DMS114 treated with DMSO at 0.1 percent for 48 hours (cell line): Measurements from ENCODE around the gene POLDIP2.
"Not testable (repeated sequence)": the region's sequence is repeated elsewhere in the genome, so short reads cannot be mapped to it uniquely, and the experiment has no call there.

ENCODE experiments used
- DNase-seq: peaks from one replicate; lab custom pipeline; 2025; ENCODE audit not compliant: unreplicated experiment; lab: John Stamatoyannopoulos, UW

Gene POLDIP2

GRCh38 chr17:28338769-28339212 lies 18.5 kb downstream of the POLDIP2 start:
- not testable (repeated sequence) for DNase-seq

GRCh38 chr17:28338056-28338768 lies 19.1 kb downstream of the POLDIP2 start:
- no peak for DNase-seq

DNA sequence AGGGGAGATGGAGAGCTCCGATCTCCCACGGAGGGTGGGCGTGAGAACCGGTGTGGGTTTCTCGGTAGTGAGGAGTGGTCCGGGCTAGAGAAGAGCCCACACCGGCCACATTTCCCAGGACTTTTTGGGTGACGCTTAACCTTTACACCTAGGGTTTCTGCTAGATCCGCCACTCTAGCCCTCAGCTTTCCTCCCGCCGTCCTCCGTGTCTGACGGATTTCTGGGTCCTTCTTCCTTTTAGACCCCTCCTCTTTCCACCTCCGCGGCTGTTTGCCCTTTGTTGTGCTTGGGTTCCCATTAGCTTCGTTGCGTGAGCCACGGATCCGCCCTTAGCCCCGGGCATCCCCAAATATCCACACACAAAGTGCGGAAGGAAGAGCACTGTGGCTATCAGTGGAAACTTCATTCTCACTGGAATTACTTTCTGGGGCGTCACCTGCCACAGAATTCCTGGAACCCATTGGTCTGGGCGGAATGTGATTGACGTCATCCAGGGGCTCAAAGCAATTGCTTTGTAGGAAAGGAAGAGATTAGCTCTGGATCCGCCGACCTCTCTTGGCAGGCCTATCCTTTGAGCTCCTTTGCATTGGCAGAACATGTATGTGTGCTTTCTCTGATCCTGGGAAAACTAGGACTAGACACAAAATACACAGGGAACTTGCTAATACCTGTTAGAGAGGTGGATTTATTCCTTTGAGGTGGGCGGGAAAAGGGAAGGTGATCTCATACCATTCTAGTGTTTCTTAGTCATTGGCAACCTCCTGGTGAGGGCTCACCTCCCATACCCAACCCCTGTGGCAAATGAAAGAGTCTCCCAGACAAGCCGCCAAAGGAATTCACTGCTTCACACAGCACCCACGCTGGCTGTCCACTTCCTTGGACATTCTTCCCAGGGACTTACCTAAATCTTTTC lies 21.1 kb downstream of the POLDIP2 start:
- no peak for DNase-seq

GRCh38 chr17:28335201-28335958 lies 21.9 kb downstream of the POLDIP2 start, which contains the start of the genes IFT20 and TNFAIP1:
Gene IFT20, minus strand, starts transcription at chr17:28335472. Its CDS starts 3,487 bp downstream, at chr17:28331985.
Gene TNFAIP1, plus strand, starts transcription at chr17:28335761. Its CDS starts 3,761 bp downstream, at chr17:28339522.
- DNase-seq, result peak; percentile 97

GRCh38 chr17:28334666-28335200 lies 22.6 kb downstream of the POLDIP2 start:
- DNase-seq, result no peak

DNA sequence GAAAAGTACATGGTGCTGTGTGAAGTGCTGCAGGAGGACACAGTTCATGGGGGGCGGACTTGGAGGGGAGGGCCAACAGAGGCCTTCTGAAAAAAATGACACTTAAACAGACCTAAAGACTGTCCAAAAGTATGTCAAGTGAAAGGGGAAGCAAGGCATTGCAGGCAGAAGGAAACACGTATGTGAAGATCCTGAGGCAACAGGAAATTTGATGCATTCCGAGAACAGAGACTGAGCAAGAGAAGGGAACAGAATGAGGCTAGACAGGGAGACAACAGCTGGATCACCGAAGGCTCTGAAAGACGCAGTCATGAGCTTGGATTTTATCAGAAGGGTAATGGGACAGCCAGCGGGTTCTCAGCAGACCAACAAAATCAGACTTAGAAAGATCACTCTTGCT lies 23.2 kb downstream of the POLDIP2 start:
- DNase-seq, result no peak

DNA sequence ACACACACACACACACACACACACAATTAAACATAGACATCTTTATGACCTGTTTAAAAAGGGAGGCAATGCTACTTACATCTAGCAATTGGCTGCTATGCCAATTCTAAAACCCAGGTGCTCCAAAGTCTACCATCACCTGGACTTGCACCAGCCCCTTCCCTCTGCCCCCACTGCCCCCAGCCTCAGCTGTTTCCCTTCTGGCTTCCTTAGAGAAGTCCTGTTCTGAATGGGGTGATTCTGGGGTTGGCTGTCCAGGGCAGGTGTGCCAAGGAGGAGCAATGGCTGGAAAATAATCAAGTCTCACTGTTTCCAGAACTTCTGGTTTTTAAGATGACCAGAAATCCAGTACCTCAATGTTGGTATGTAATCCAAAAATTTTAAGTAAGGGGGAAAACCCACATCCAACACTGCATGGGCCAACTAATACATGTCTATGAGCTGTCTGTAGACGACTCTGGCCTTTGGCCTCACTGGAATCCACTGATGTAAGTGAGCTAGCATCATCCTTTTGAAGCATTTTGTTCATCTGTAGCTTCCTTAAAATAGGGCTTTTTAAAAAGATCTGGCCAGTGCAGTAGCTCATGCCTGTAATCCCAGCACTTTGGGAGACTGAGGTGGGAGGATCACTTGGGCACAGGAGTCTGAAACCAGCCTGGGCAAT lies 24.1 kb downstream of the POLDIP2 start:
- no peak for DNase-seq

DNA sequence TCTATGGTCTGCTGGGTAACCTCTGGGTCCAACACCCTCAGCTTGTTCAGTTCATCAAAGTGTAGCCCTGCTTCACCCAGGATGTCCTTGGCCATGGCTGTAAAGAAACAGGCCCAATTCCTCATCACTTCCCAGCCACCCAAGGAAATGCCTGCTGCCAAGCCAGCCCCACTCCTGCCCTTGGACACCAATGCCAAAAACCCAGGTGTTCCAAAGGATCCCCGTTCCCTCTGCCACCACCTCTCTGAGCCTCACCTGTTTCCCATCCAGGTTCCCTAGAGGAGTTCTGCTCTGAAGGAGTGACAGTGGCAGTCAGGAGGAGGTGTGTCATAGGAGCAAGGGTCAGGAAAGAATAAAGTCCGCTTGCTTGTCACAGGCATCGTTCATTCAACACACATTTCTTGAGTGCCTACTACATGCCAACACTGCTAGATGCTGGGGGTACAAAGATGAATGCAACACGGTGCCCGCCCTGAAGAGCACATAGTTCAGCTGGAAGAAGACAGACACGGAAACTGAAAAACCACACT lies 25.4 kb downstream of the POLDIP2 start:
- no peak for DNase-seq

- DNase-seq, result no peak
Observed at GRCh38 chr17:28330671-28331070, 26.7 kb downstream of the POLDIP2 start.

GRCh38 chr17:28328325-28328724 lies 29.0 kb downstream of the POLDIP2 start:
- DNase-seq, result no peak

DNA sequence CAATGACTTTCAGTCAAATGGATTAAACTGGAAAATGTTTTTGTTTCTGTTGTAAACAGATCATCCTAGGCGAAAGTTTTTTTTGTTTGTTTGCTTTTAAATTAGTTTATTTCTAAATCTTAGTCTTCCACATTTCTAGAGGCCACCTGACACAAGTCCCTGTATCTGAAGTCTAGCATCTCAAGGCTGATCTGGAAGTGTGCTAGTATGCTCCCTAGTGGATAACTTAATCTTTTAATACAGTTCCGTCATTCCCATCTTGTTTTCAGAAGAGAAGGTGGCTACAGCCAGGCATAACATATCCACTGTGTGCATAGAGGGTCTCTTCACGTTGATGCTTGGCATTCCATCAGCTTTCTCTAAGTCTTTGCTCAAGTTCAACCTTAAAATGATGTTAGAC lies 29.6 kb downstream of the POLDIP2 start:
- DNase-seq, result peak; percentile 45

GRCh38 chr17:28327031-28327607 lies 30.2 kb downstream of the POLDIP2 start:
- no peak for DNase-seq

GRCh38 chr17:28326114-28326513 lies 31.2 kb downstream of the POLDIP2 start:
- no peak for DNase-seq

- no peak for DNase-seq
Observed at GRCh38 chr17:28325211-28325610, 32.1 kb downstream of the POLDIP2 start.

DNA sequence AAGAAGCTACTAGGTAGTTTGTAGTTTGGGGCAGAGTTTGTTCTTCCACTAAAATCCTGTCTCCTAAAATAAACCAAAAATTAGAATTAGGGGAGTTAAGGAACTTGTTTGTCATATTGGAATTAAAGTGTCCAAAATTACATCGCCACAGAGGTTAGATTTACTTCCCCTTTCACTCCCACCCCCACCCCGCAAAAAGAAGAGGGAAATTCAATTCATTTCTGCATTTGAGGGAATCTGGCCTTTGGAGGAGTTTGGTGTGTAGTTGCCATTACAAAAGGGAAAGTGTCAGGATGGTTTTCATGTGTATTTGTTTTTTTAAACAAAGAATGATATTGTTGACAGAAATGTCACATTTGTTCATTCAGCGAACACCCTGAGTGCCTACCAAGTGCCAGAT lies 32.5 kb downstream of the POLDIP2 start:
- DNase-seq, result no peak

- DNase-seq, result no peak
Observed at GRCh38 chr17:28324267-28324745, 33.0 kb downstream of the POLDIP2 start.

GRCh38 chr17:28320215-28321061 lies 36.9 kb downstream of the POLDIP2 start:
- DNase-seq, result no peak

- DNase-seq, result no peak
Observed at GRCh38 chr17:28319598-28319935, 37.8 kb downstream of the POLDIP2 start.
